Activated CD8-positive, alpha-beta T cell treated with anti-CD3 and anti-CD28 coated beads, Interleukin-2, amount 10 ng/mL, durations not matched to agents 7 days and 5 days (primary cell): ENCODE results near the gene ORAI2. TPM values are rescaled to one million over a fixed set of nuclear protein-coding genes. Genes with fewer than 3 reads are reported as not detected.

Experiments
- microRNA-seq: library from miRNA; unstranded; fragments of <30 nt; microRNA quantifications from one replicate; pipeline ENCODE4 v1.2.0, GENCODE V29; 2022
- total RNA-seq, 2 experiments: library from RNA; stranded (reverse); gene quantifications; one replicate each; pipeline ENCODE4 v1.2.3, GENCODE V29; 2021

Gene ORAI2
- total RNA-seq, 2 experiments from 2014 or later: 72.5 to 72.8 TPM

Small RNAs within 50 kb of the gene (microRNA-seq; reads per million reads assigned to microRNA genes)
- not detected for gene MIR4467
- gene MIR5090: 9.8 reads per million, percentile 24 among the genes with 10 or more reads in this experiment
- gene MIR548O: not detected

Other genes with a start within 250 kb of the ORAI2 start
- under 1 TPM; 0.16 to 0.52 TPM for gene SH2B2, start 146.7 kb upstream of the ORAI2 start, total RNA-seq
- gene SPDYE6, start 77.1 kb upstream of the ORAI2 start, total RNA-seq: not detected
- gene PRKRIP1, start 37.2 kb upstream of the ORAI2 start, total RNA-seq: 10 to 100 TPM; 26.8 to 28.1 TPM
- gene ALKBH4, start 31.3 kb downstream of the ORAI2 start, total RNA-seq: 10 to 100 TPM; 10.8 to 11.1 TPM
- gene LRWD1, start 31.4 kb downstream of the ORAI2 start, total RNA-seq: 10 to 100 TPM; 16.7 to 21.7 TPM
- gene POLR2J, start 45.3 kb downstream of the ORAI2 start, total RNA-seq: 10 to 100 TPM; 55.7 to 62.0 TPM
- 10 to 100 TPM; 18.9 to 21.1 TPM for gene RASA4B, start 84.2 kb downstream of the ORAI2 start, total RNA-seq
- 10 to 100 TPM; 24.1 to 27.1 TPM for gene UPK3BL2, start 110.1 kb downstream of the ORAI2 start, total RNA-seq
- under 1 TPM in 1 of 2 experiments, not detected in 1; 0.31 TPM for gene SPDYE2, start 117.7 kb downstream of the ORAI2 start, total RNA-seq
- gene POLR2J3, start 139.0 kb downstream of the ORAI2 start, total RNA-seq: 10 to 100 TPM; 52.4 to 59.4 TPM
- gene RASA4, start 183.2 kb downstream of the ORAI2 start, total RNA-seq: 10 to 100 TPM; 59.0 to 61.8 TPM
- 10 to 100 TPM; 31.4 to 37.2 TPM for gene UPK3BL1, start 209.2 kb downstream of the ORAI2 start, total RNA-seq
- not detected for gene SPDYE2B, start 216.7 kb downstream of the ORAI2 start, total RNA-seq
- 10 to 100 TPM; 19.4 to 20.6 TPM for gene POLR2J2, start 238.1 kb downstream of the ORAI2 start, total RNA-seq